Measurements from ENCODE around the gene GYPC. TPM values are rescaled to one million over a fixed set of nuclear protein-coding genes. Genes with fewer than 3 reads are reported as not detected.
"Not testable (repeated sequence)": the region's sequence is repeated elsewhere in the genome, so short reads cannot be mapped to it uniquely, and the experiment has no call there.

GYPC gene
- total RNA-seq, 4 donors from 2014 or later: 170 to 220 (median 171) TPM

DNA sequence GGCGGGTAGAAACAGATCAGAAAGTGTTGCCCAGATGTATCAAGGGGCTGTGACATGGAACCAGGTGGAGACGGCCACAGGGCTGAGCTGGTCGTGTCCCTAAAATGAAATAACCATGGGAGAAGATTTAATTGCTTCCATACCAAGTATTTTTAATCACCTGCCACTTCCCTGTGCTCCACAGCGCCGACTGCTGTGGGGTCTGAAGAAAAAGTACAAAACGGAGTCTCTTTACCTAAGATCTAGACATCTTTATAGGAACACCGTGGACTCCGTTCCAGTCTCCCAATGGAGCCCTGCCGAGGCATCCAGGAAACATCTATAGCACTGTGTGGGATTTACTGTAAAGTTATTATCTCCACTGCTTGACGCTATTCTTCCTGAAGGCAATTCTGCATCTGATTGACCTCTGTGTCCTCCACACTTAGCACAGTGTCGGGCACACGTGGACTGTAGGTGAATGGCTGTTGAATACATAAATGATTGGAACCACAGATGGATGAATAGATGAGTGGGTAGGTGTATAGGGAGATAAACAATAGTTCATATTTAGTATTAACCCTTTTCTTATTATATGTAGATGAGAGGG lies 21.6 kb upstream of the GYPC start:
- DNase-seq (ENCODE audit: low spot score) (no peak), ATAC-seq (ENCODE audit: low FRiP score) (no peak)

DNA sequence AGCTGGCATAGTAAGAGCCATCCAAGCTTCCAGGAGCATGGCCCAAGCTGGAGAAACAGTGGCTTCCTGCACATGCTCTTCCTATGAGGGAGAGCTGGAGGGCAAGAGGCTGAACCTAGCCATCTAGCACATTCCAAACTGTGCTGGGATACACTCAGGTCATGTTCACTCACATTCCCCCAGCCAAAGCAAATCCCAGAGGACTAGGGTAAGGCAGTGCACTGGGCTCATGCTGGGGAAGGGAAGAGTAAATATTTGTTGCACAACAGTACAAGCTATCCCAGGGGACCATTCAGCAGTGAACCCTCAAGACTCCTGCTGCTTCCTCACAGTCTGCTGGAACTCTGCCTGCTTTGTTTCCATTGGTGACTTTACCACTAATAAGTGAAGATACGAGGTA lies 20.7 kb upstream of the GYPC start:
- TF ChIP-seq, protein P1, sequence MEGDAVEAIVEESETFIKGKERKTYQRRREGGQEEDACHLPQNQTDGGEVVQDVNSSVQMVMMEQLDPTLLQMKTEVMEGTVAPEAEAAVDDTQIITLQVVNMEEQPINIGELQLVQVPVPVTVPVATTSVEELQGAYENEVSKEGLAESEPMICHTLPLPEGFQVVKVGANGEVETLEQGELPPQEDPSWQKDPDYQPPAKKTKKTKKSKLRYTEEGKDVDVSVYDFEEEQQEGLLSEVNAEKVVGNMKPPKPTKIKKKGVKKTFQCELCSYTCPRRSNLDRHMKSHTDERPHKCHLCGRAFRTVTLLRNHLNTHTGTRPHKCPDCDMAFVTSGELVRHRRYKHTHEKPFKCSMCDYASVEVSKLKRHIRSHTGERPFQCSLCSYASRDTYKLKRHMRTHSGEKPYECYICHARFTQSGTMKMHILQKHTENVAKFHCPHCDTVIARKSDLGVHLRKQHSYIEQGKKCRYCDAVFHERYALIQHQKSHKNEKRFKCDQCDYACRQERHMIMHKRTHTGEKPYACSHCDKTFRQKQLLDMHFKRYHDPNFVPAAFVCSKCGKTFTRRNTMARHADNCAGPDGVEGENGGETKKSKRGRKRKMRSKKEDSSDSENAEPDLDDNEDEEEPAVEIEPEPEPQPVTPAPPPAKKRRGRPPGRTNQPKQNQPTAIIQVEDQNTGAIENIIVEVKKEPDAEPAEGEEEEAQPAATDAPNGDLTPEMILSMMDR (IDR thresholded peaks at IDR 0.05): no peak
- DNase-seq (ENCODE audit: low spot score) (no peak), ATAC-seq (ENCODE audit: low FRiP score) (peak; percentile 44)

More for the DNA sequence above, 21.6 kb upstream of the GYPC start:
- TF ChIP-seq, protein P1 (IDR thresholded peaks at IDR 0.05): no peak

DNA sequence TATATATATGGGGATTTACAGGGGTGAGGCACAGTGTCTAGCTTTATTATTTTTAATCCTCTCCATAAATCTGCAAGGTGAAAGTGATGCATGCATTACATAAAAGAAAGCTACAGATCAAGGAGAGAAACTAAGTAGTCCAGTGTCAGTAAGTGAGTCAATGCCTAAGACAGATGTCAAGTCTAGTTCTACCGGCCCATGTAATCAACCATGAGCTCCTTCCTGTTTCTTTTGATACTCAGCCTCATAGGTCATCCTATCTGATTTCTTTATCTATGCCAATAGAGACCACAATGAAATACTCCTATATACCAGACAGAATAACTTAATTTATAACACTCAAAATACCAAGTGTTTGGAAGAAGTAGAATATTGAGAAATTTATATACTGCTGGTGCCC lies 20.2 kb upstream of the GYPC start:
- no peak for DNase-seq (ENCODE audit: low spot score)
- peak; percentile 14 for ATAC-seq (ENCODE audit: low FRiP score)
- TF ChIP-seq, protein P1 (IDR thresholded peaks at IDR 0.05): no peak

DNA sequence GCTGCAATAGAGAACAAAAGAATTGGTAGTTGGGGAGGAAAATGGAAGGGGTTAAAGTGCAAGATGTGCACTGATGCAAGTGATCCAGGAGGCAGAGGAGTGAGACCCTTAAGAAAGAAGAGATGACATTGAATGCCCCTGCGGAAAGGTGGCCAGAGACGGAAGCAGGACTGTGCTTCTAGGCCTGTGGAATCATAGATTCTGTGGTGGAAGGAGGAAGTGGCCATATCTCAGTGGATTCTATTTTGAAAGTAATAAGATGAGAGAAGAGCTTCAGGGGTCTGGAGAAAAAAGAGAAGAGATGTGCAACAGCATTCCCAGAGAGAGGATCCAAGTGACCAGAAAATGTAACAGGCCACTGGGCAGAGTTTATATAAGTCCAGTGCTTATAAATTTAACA lies 18.6 kb upstream of the GYPC start:
- ATAC-seq (ENCODE audit: low FRiP score) (no peak), DNase-seq (ENCODE audit: low spot score) (no peak)
- TF ChIP-seq, protein P1 (IDR thresholded peaks at IDR 0.05): no peak

GRCh38 chr2:126638746-126639145 lies 17.2 kb upstream of the GYPC start:
- TF ChIP-seq, protein P1 (IDR thresholded peaks at IDR 0.05): no peak
- no peak for ATAC-seq (ENCODE audit: low FRiP score)
- no peak for DNase-seq (ENCODE audit: low spot score)

DNA sequence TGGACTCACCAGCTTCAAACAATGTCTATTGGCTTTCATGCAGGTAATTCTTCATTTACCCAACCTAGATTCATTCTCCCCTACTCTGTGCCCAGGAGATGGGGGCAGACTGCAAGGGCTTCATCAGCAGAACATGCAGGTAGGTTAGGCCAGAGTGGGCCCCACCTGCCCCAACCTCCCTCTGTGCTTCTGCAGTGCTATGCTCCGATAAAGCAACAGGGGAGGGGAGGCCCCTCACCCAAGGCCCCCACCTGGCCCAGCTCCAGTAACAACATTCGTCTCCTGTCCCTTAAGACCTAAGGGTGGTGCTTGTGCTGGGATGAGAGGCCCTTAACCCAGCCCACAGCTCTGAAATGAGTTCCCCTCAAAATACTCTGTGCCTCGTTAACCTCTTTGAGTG lies 16.7 kb upstream of the GYPC start:
- DNase-seq (ENCODE audit: low spot score) (no peak), ATAC-seq (ENCODE audit: low FRiP score) (no peak)
- TF ChIP-seq, protein P1 (IDR thresholded peaks at IDR 0.05): no peak

GRCh38 chr2:126641294-126641693 lies 14.7 kb upstream of the GYPC start:
- DNase-seq (ENCODE audit: low spot score); ATAC-seq (ENCODE audit: low FRiP score): not testable (repeated sequence)
